HCT116 (cell line): ENCODE data around the gene PLXDC1. TPM values are rescaled to one million over a fixed set of nuclear protein-coding genes. Genes with fewer than 3 reads are reported as not detected.

Experiments used
- ATAC-seq: fragments of 200-7000 bp; cut with Tn5 transposase; 2 replicates; pipeline ENCODE4 v1.9.1; 2020; ENCODE audit warnings: mild to moderate bottlenecking, moderate library complexity
- BruUV-seq: library from RNA; stranded (reverse); fragments of 400-500 nt; replicated peaks from 2 replicates; lab custom pipeline; 2021; lab: Mats Ljungman, UMichigan
- CTCF ChIA-PET: fragments of 300-600 bp; sonication (Branson Sonifier 250); formaldehyde crosslinking; loops from one replicate; lab custom pipeline; 2021; ENCODE audit warnings: antibody characterized with exemption; lab: Charles Lee
- POLR2A ChIA-PET: fragments of 300-600, 350-600 bp; sonication (Branson Sonifier 250); formaldehyde crosslinking; loops from one replicate; lab custom pipeline; 2021; ENCODE audit warnings: antibody characterized with exemption; lab: Charles Lee
- RAD21 ChIA-PET, 2 experiments: fragments of 300-600 bp; sonication (Branson Sonifier 250); formaldehyde crosslinking; loops; one replicate each; lab custom pipeline; 2023; ENCODE audit warnings: low total read pairs in 2 of 2; ENCODE audit not compliant: uncharacterized antibody in 2 of 2, unreplicated experiment in 2 of 2, low non-redundant PET in 1 of 2; lab: Charles Lee
- DNase-seq: peaks from one replicate; pipeline ENCODE4 v3.0.0-alpha.2; 2010; ENCODE audit warnings: low read depth, low spot score
- H2AFZ ChIP-seq: fragments of 200-600 bp; shearing (Covaris generic), sonication (generic); 2 replicates; pipeline ENCODE4 v1.6.1; 2017; ENCODE audit warnings: low read depth, mixed run types, mixed read lengths, antibody characterized with exemption, low read length; ENCODE audit not compliant: poor library complexity, severe bottlenecking
- H3K27ac ChIP-seq: 2 replicates; pipeline ENCODE4 v1.5.1; 2012; ENCODE audit warnings: low read depth, low read length
- H3K27me3 ChIP-seq: fragments of 200-600 bp; sonication (generic); 2 replicates; pipeline ENCODE4 v1.6.1; 2016; ENCODE audit warnings: mixed run types, low read length, mixed read lengths; ENCODE audit not compliant: insufficient read depth
- H3K36me3 ChIP-seq, 2 experiments: fragments of 200-500 bp in 1 of 2; fragments of 200-600 bp in 1 of 2; sonication (Bioruptor generic) in 1 of 2; sonication (generic) in 1 of 2; 2 replicates each; pipeline versions ENCODE4 v1.5.1 to v1.6.1; 2014 to 2016; ENCODE audit warnings: low read length in 2 of 2, inconsistent platforms in 1 of 2, mixed read lengths in 1 of 2, mixed run types in 1 of 2; ENCODE audit not compliant: insufficient read depth in 2 of 2, control insufficient read depth in 1 of 2
- H3K4me1 ChIP-seq, 2 experiments: fragments of 200-600 bp in 1 of 2; sonication (generic) in 1 of 2; 2 replicates each; pipeline versions ENCODE4 v1.5.1 to v1.6.1; 2012 to 2017; ENCODE audit warnings: low read length in 2 of 2, inconsistent platforms in 1 of 2, mild to moderate bottlenecking in 1 of 2, mixed read lengths in 1 of 2, mixed run types in 1 of 2, moderate library complexity in 1 of 2; ENCODE audit not compliant: insufficient read depth in 2 of 2, control insufficient read depth in 1 of 2
- H3K4me2 ChIP-seq: fragments of 200-600 bp; sonication (generic); 2 replicates; pipeline ENCODE4 v1.6.1; 2017; ENCODE audit warnings: mixed run types, low read length, mixed read lengths
- H3K4me3 ChIP-seq, 2 experiments: fragments of 200-600 bp in 1 of 2; sonication (generic) in 1 of 2; replicated peaks in 1 of 2; 2 replicates each; pipeline ENCODE4 v1.5.1; 2011 to 2016; ENCODE audit warnings: low read length in 2 of 2, control low read depth in 1 of 2, low read depth in 1 of 2, mild to moderate bottlenecking in 1 of 2, mixed read lengths in 1 of 2, mixed run types in 1 of 2
- H3K79me2 ChIP-seq: fragments of 200-600 bp; sonication (generic); 2 replicates; pipeline ENCODE4 v1.6.1; 2017; ENCODE audit warnings: mild to moderate bottlenecking, mixed run types, low read length, moderate library complexity, mixed read lengths; ENCODE audit not compliant: insufficient read depth
- H3K9ac ChIP-seq: fragments of 200-600 bp; sonication (generic); 2 replicates; pipeline ENCODE4 v1.6.1; 2016; ENCODE audit warnings: low read length, mixed read lengths
- H3K9me2 ChIP-seq: fragments of 200-600 bp; sonication (generic), shearing (Covaris generic); 2 replicates; pipeline ENCODE4 v1.6.1; 2017; ENCODE audit warnings: mixed run types, mild to moderate bottlenecking, moderate library complexity; ENCODE audit not compliant: insufficient read depth
- H3K9me3 ChIP-seq, 2 experiments: fragments of 200-500 bp in 1 of 2; fragments of 200-600 bp in 1 of 2; sonication (Bioruptor generic) in 1 of 2; sonication (generic) in 1 of 2; 2 replicates each; pipeline ENCODE4 v1.6.1; 2014 to 2017; ENCODE audit warnings: low read length in 2 of 2, mixed read lengths in 2 of 2, inconsistent platforms in 1 of 2, low read depth in 1 of 2, mild to moderate bottlenecking in 1 of 2, mixed run types in 1 of 2, moderate library complexity in 1 of 2; ENCODE audit not compliant: control insufficient read depth in 1 of 2, insufficient read depth in 1 of 2
- H4K20me1 ChIP-seq: fragments of 200-600 bp; sonication (generic), shearing (Covaris generic); 2 replicates; pipeline ENCODE4 v1.6.1; 2017; ENCODE audit warnings: mixed run types, mild to moderate bottlenecking, moderate library complexity; ENCODE audit not compliant: insufficient read depth
- CBX3 ChIP-seq: IDR thresholded peaks from 2 replicates; pipeline ENCODE4 v1.6.1; 2012; ENCODE audit warnings: low read depth
- CEBPB ChIP-seq: IDR thresholded peaks from 2 replicates; pipeline ENCODE4 v1.6.1; 2012; ENCODE audit warnings: low read depth
- ELF1 ChIP-seq: IDR thresholded peaks from 2 replicates; pipeline ENCODE4 v1.6.1; 2012; ENCODE audit warnings: low read depth, borderline replicate concordance
- EZH2 ChIP-seq: fragments of 200-600 bp; sonication (generic); IDR thresholded peaks from 2 replicates; pipeline ENCODE4 v1.6.1; 2017; ENCODE audit warnings: antibody characterized with exemption, mixed run types
- EZH2phosphoT487 ChIP-seq: fragments of 200-600 bp; IDR thresholded peaks from 2 replicates; pipeline ENCODE4 v1.6.1; 2018; ENCODE audit warnings: antibody characterized with exemption, borderline replicate concordance
- POLR2A ChIP-seq: IDR thresholded peaks from 2 replicates; pipeline ENCODE4 v1.7.0; 2011; ENCODE audit warnings: borderline replicate concordance; ENCODE audit not compliant: insufficient read depth, insufficient read length; ENCODE audit errors: extremely low read depth
- POLR2AphosphoS5 ChIP-seq: IDR thresholded peaks from 2 replicates; pipeline ENCODE4 v1.6.1; 2011; ENCODE audit warnings: mild to moderate bottlenecking, low read depth, low read length, moderate library complexity
- RAD21 ChIP-seq: IDR thresholded peaks from 2 replicates; pipeline ENCODE4 v1.6.1; 2012; ENCODE audit warnings: low read depth, mild to moderate bottlenecking
- SP1 ChIP-seq: IDR thresholded peaks from 2 replicates; pipeline ENCODE4 v1.6.1; 2012; ENCODE audit warnings: low read depth
- SRF ChIP-seq: IDR thresholded peaks from 2 replicates; pipeline ENCODE4 v1.6.1; 2012; ENCODE audit warnings: low read depth
- TCF7L2 ChIP-seq: IDR thresholded peaks from 2 replicates; pipeline ENCODE4 v1.7.0; 2011; ENCODE audit warnings: borderline replicate concordance, inconsistent platforms; ENCODE audit not compliant: insufficient read depth, insufficient read length; ENCODE audit errors: extremely low read depth
- YY1 ChIP-seq: IDR thresholded peaks from 2 replicates; pipeline ENCODE4 v1.6.1; 2011; ENCODE audit warnings: low read length, low read depth, moderate library complexity, mild to moderate bottlenecking; ENCODE audit not compliant: insufficient replicate concordance; ENCODE audit errors: extremely low read depth
- ZBTB33 ChIP-seq: IDR thresholded peaks from 2 replicates; pipeline ENCODE4 v1.6.1; 2011; ENCODE audit warnings: mild to moderate bottlenecking, low read length, moderate library complexity; ENCODE audit not compliant: insufficient replicate concordance; ENCODE audit errors: extremely low read depth
- ZNF274 ChIP-seq: fragments of 200-500 bp; sonication (Bioruptor generic); IDR thresholded peaks from 2 replicates; pipeline ENCODE4 v1.6.1; 2014; ENCODE audit warnings: mild to moderate bottlenecking, low read depth, low read length, inconsistent platforms
- intact Hi-C: fragments of 100-400 bp; cut with micrococcal nuclease; formaldehyde crosslinking; loops from 2 replicates; pipeline ENCODE4 v1.10.0; 2022
- total RNA-seq: library from RNA; stranded (reverse); gene quantifications from one replicate; pipeline ENCODE4 v1.2.1, GENCODE V29; 2021; ENCODE audit not compliant: unreplicated experiment
- TF ChIP-seq, protein P1 (sequence below): IDR thresholded peaks from 2 replicates; pipeline ENCODE4 v1.6.1; 2012; ENCODE audit warnings: low read depth
- TF ChIP-seq, protein P2 (sequence below): IDR thresholded peaks from 2 replicates; pipeline ENCODE4 v1.6.1; 2012
- TF ChIP-seq, protein P3 (sequence below): IDR thresholded peaks from 2 replicates; pipeline ENCODE4 v1.6.1; 2012

The PLXDC1 gene
- total RNA-seq, 1 experiment from 2014 or later, result 1.8 TPM

DNA sequence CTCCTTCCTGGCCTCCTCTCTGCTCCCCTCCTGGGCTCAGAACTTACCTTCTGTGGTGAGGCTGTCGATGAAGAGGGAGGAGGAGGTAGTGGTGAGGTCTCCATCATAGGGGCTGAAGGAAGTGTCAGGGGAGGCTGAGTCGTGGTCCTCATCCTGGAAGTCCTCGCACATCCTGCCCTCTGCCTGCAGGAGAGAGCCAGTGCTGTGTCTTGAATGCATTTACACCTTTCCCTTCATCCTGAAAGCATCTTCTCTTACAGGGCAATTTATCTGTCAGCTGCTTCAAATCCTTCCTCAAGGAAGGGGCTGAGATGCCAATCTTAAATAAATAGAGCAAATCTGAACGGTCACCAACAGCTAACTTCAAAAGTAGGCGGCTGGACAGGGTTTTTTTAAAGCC is 73.6 kb downstream of the PLXDC1 start:
- Histone ChIP-seq H3K79me2 (no peaks in the 10 kb centered on the region), H4K20me1 (no peaks in the 10 kb centered on the region), H3K27ac (no peak overlapping the region)
- no peak for DNase-seq
- TF ChIP-seq RAD21 (peak; percentile 18; the same call in 1 of the 2 replicates), TCF7L2 (no peak)
- TF ChIP-seq, all 23 proteins: peak for 1
- no peak for ATAC-seq
- no peaks in the 10 kb centered on the region for H3K9me2 ChIP-seq
- BruUV-seq, result no TSS peak
- H3K4me3 ChIP-seq, result no peak overlapping the region
- no peaks in the 10 kb centered on the region for H3K4me1 ChIP-seq
- no peaks in the 10 kb centered on the region for H3K36me3 ChIP-seq
- RAD21 ChIA-PET, result no interaction called here
- no peaks in the 10 kb centered on the region for H3K9me3 ChIP-seq
- POLR2A ChIA-PET, result no interaction called here
- H3K9ac ChIP-seq, result no peak overlapping the region
- CTCF ChIA-PET, result no interaction called here
- intact Hi-C loops, result no loop called here
- H3K27me3 ChIP-seq, result no peaks in the 10 kb centered on the region
- no peak overlapping the region for H3K4me2 ChIP-seq
- no peak overlapping the region for H2AFZ ChIP-seq

DNA sequence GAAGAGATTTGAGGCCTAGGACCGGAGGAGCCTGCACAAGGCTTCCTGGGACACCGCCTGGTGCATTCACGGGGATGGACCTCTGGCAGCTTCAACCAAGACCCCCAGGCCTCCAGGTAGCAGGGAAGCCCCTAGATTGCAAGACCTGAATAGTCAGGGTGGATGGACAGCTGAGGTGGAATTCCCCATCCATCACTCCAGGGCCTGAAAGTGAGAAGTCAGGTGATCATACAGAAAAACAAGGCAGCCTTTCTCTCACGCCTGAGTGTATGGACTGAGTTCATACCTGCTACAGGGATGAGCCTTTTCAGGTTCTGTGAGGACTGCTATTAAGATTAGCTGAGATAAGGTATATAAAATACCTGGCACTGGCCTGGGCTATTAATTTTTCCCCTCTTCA is 74.2 kb downstream of the PLXDC1 start:
- CTCF ChIA-PET, result interaction anchor here (1.6 kb wide), 1 partner anchor 94 kb away, joined by 3 read pairs; no protein-coding TSS in a partner anchor
- BruUV-seq, result no TSS peak
- TF ChIP-seq, protein P1, sequence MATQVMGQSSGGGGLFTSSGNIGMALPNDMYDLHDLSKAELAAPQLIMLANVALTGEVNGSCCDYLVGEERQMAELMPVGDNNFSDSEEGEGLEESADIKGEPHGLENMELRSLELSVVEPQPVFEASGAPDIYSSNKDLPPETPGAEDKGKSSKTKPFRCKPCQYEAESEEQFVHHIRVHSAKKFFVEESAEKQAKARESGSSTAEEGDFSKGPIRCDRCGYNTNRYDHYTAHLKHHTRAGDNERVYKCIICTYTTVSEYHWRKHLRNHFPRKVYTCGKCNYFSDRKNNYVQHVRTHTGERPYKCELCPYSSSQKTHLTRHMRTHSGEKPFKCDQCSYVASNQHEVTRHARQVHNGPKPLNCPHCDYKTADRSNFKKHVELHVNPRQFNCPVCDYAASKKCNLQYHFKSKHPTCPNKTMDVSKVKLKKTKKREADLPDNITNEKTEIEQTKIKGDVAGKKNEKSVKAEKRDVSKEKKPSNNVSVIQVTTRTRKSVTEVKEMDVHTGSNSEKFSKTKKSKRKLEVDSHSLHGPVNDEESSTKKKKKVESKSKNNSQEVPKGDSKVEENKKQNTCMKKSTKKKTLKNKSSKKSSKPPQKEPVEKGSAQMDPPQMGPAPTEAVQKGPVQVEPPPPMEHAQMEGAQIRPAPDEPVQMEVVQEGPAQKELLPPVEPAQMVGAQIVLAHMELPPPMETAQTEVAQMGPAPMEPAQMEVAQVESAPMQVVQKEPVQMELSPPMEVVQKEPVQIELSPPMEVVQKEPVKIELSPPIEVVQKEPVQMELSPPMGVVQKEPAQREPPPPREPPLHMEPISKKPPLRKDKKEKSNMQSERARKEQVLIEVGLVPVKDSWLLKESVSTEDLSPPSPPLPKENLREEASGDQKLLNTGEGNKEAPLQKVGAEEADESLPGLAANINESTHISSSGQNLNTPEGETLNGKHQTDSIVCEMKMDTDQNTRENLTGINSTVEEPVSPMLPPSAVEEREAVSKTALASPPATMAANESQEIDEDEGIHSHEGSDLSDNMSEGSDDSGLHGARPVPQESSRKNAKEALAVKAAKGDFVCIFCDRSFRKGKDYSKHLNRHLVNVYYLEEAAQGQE, result no peak
- TF ChIP-seq CBX3 (no peak), ZBTB33 (no peak), YY1 (no peak), ELF1 (no peak), EZH2 (no peak), POLR2AphosphoS5 (no peak), SP1 (no peak), POLR2A (no peak), EZH2phosphoT487 (no peak), SRF (no peak), ZNF274 (no peak), CEBPB (no peak)
- TF ChIP-seq, protein P2, sequence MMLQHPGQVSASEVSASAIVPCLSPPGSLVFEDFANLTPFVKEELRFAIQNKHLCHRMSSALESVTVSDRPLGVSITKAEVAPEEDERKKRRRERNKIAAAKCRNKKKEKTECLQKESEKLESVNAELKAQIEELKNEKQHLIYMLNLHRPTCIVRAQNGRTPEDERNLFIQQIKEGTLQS, result no peak
- TF ChIP-seq, protein P3, sequence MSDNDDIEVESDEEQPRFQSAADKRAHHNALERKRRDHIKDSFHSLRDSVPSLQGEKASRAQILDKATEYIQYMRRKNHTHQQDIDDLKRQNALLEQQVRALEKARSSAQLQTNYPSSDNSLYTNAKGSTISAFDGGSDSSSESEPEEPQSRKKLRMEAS, result no peak

More for the DNA sequence above, 74.2 kb downstream of the PLXDC1 start:
- Histone ChIP-seq H3K4me1 (no peaks in the 10 kb centered on the region), H4K20me1 (no peaks in the 10 kb centered on the region), H3K9me3 (no peaks in the 10 kb centered on the region), H3K36me3 (no peaks in the 10 kb centered on the region), H3K4me3 (no peak overlapping the region), H2AFZ (no peak overlapping the region), H3K27ac (no peak overlapping the region), H3K9ac (no peak overlapping the region), H3K27me3 (no peaks in the 10 kb centered on the region), H3K79me2 (no peaks in the 10 kb centered on the region), H3K9me2 (no peaks in the 10 kb centered on the region), H3K4me2 (no peak overlapping the region)
- intact Hi-C loops, result no loop called here
- no peak for DNase-seq
- ChIA-PET POLR2A (no interaction called here), RAD21 (no interaction called here)
- ATAC-seq, result no peak
